Left renal pelvis (tissue), 4 donors: Measurements from ENCODE around the gene IL17REL. TPM values are rescaled to one million over a fixed set of nuclear protein-coding genes. Genes with fewer than 3 reads are reported as not detected.
"Not testable (repeated sequence)": the region's sequence is repeated elsewhere in the genome, so short reads cannot be mapped to it uniquely, and the experiment has no call there.

Experiments
- DNase-seq, 4 donors: peaks; one replicate each; pipeline ENCODE4 v3.0.0-alpha.2; 2013; ENCODE audit warnings: low read depth in 4 of 4, low spot score in 3 of 4
- polyA plus RNA-seq, 4 donors: library from polyadenylated mRNA; unstranded; fragments of 120-200 nt; gene quantifications; one replicate each; pipeline ENCODE4 v1.2.1, GENCODE V29; 2013; ENCODE audit not compliant: insufficient read length in 4 of 4

IL17REL gene
- polyA plus RNA-seq, 4 donors: 0.04 to 0.07 (median 0.05) TPM; not detected in 1

DNA sequence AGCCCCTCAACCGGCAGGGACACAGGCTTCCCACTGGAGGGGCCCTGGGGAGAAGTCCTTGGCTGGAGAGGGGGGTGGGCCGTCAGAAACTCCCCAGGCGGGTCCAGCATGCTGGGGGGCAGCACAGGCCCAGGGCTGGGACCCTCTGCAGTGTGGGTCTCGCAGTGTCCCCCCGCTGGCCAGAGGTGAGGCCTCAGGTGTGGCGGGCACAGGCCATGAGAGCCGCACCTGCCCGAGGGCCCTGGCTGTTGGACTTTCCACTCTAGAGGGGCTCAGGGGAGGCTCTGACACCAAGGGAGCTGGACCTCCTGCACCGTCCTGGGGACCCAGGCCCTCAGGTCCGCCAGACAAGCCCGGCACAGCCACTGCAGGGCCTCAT, 62.7 kb downstream of the IL17REL start:
- no peak for DNase-seq

DNA sequence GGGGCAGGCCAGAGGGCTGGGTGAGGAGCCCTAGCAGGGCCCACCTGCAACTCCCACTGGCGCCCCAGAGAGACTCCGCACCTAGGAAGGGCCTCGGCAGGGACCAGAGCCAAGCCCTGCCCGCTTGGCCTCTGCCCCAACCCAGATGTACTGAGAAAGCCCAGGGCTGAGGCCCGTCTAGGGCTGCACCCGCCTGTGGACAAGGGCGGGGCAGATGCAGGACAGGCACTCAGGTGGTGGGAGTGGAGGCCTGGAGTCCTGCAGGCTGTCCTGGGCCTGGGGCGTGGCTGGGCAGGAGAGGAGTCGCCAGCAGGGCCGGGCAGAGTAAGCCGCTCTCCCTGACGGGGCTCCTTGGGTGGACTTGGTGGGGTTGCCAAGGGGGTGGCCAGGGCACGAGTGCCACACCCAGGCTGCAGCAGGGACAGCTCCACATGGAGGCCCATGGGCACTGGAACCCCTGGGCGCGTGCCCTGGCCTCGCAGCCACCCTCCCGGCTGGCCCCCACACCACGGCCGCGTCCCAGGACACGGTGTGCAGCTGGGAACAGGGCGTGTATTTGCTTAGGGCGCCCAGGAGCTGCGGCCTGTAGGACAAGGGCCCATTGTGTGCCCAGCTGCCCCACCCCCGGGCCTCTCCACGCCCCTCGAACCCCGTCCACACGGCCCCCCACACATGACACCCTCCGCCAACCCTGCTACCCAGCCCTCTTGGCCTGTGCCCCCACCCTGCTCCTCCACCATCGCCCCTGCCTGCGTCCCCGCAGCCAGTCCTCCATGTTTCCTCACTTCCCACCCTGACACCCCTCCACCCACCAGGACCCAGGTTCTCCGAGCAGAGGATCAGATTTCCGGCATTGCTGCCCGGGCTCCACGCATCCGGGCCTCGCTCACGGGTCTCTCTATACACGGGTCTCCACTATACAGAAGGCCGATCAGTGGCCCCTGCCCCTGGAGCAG, 63.3 kb downstream of the IL17REL start:
- no peak for DNase-seq

DNA sequence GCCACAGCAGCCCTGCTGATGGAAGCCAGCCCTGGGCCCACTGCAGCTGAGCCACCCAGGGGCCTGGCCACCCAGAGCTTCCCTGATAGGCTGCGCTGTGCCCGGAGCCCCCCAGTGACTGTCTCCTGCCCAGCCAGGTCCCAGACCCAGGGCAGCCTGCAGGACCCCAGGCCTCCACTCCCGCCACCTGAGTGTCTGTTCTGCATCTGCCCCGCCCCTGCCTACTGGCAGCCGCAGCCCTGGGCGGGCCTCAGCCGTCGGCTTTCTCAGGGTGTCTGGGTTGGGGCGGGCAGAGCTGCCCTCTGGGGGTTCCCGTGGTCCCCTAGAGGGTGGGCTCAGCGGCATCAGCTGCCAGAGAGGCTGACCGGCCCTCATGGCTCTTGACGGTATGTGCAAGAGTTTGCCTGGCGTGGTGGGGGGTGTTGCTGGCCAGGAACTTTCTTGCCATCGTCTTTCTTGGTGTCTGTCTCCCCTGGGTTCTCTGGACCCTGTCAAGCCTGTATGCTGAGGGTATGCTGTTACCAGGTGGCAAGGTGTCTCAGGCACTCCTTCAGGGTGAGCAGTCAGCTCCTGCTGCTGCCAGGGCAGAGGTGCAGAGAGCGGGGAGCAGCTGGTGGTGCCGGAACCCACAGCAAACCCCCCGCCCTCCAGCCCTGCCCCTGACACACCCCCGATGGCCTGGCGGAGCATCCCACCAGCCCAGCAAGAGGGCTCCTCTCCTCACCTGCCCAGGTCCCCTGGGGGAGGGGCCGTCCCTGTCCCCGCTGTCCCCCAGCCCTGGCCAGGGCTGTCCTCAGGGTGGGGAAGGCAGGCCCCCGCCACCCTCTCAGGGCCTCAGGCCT, 64.2 kb downstream of the IL17REL start:
- DNase-seq: no peak

DNA sequence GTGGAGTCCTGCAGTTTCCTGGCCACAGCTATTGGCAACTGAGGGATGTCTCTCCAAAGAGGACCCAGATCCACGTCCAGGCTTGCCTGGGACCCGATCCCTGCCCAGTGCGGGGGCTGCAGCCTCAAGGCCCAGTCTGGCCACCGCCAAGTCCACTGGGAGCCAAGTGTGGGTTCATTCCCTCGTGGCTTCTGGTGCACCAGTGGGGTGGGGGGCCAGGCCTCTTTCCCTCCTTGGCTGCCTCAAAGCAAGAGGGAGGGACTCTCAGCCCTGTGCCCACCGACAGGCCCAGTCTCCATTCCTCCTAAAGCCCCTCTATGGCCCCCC, 65.3 kb downstream of the IL17REL start:
- no peak for DNase-seq

DNA sequence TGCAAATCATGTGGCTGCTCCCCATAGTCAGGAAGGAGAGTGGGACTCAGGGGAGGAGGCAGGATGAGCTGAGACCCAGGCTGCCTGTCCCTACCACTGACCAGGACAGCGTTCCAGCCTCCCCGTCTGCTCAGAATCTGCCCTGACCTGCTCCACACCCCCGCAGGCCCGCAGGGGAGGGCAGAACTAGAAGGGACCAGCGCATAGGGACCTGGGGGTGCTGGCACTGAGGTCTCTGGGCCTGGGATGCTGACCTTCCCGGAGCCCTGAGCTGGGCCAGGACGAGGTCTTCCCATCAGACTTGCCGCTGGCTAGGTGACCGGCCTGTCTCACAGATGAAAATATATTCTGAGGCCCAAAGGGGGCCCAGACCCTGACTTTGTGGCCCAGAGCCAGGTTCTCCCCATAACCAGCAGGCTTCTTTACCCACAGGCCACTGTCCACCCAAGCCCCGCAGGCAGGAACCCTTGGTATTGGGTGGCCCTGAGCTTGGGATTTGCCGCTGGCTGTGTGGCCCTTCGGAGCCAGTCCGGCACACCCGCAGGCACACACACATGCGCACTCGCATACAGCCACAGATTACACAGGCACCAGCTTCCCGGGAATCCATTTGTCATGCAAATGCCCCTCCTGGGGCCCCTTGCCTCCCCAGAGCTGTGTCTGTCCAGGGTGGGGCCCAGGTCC, 65.8 kb downstream of the IL17REL start:
- no peak for DNase-seq

DNA sequence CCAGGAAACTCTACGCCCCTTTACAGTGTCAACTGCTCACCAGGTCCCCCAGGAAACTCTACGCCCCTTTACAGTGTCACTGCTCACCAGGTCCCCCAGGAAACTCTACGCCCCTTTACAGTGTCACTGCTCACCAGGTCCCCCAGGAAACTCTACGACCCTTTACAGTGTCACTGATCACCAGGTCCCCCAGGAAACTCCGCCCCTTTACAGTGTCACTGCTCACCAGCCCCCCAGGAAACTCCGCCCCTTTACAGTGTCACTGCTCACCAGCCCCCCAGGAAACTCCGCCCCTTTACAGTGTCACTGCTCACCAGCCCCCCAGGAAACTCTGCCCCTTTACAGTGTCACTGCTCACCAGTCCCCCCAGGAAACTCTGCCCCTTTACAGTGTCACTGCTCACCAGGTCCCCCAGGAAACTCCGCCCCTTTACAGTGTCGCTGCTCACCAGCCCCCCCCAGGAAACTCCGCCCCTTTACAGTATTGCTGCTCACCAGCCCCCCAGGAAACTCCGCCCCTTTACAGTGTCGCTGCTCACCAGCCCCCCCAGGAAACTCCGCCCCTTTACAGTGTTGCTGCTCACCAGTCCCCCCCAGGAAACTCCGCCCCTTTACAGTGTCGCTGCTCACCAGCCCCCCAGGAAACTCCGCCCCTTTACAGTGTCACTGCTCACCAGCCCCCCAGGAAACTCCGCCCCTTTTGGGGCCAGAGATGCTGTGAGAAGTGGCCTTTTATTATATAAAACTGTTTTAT, 67.3 kb downstream of the IL17REL start:
- DNase-seq: not testable (repeated sequence)

Other genes starting within 250 kb of the IL17REL start
- gene BRD1, start 184.9 kb downstream of the IL17REL start, polyA plus RNA-seq: 10 to 100 TPM; 34.1 to 46.0 (median 35.2) TPM
- gene ZBED4, start 158.9 kb downstream of the IL17REL start, polyA plus RNA-seq: 10 to 100 TPM; 13.6 to 18.1 (median 16.6) TPM
- 10 to 100 TPM; 19.7 to 40.9 (median 28.1) TPM for gene ALG12, start 94.3 kb downstream of the IL17REL start, polyA plus RNA-seq
- 10 to 100 TPM; 25.4 to 38.3 (median 29.0) TPM for gene CRELD2, start 94.1 kb downstream of the IL17REL start, polyA plus RNA-seq
- 10 to 100 TPM; 13.8 to 26.2 (median 15.3) TPM for gene PIM3, start 52.0 kb downstream of the IL17REL start, polyA plus RNA-seq
- under 1 TPM in 1 of 4 donors, not detected in 3; 0.05 TPM for gene TTLL8, start 45.5 kb upstream of the IL17REL start, polyA plus RNA-seq
- 1 to 10 TPM in 1 of 4 donors, under 1 TPM in 3; 0.60 to 1.0 (median 0.86) TPM for gene MLC1, start 72.7 kb upstream of the IL17REL start, polyA plus RNA-seq
- under 1 TPM; 0.24 to 0.75 (median 0.60) TPM for gene MOV10L1, start 77.2 kb upstream of the IL17REL start, polyA plus RNA-seq
- 1 to 10 TPM in 2 of 4 donors, under 1 TPM in 2; 0.12 to 2.3 (median 1.2) TPM for gene PANX2, start 158.0 kb upstream of the IL17REL start, polyA plus RNA-seq
- gene TRABD, start 173.1 kb upstream of the IL17REL start, polyA plus RNA-seq: 10 to 100 TPM; 14.0 to 33.4 (median 19.3) TPM
- 10 to 100 TPM; 12.5 to 33.0 (median 16.3) TPM for gene SELENOO, start 188.2 kb upstream of the IL17REL start, polyA plus RNA-seq
- 10 to 100 TPM; 24.2 to 47.3 (median 34.6) TPM for gene TUBGCP6, start 232.3 kb upstream of the IL17REL start, polyA plus RNA-seq
- gene HDAC10, start 238.5 kb upstream of the IL17REL start, polyA plus RNA-seq: 10 to 100 TPM; 15.9 to 37.2 (median 20.3) TPM
- gene MAPK12, start 248.9 kb upstream of the IL17REL start, polyA plus RNA-seq: 10 to 100 TPM in 3 of 4 donors, 1 to 10 TPM in 1; 9.7 to 17.7 (median 15.6) TPM